Endothelial cell of coronary artery (primary cell): ENCODE results near the gene LILRA6. TPM values are rescaled to one million over a fixed set of nuclear protein-coding genes. Genes with fewer than 3 reads are reported as not detected.

Experiments
- total RNA-seq: library from RNA; depleted of rRNA; stranded (reverse); fragments of >200 nt; gene quantifications from 2 replicates; pipeline ENCODE4 v1.2.3, GENCODE V29; 2014

LILRA6 gene
- total RNA-seq, result not detected in 2 replicates

DNA sequence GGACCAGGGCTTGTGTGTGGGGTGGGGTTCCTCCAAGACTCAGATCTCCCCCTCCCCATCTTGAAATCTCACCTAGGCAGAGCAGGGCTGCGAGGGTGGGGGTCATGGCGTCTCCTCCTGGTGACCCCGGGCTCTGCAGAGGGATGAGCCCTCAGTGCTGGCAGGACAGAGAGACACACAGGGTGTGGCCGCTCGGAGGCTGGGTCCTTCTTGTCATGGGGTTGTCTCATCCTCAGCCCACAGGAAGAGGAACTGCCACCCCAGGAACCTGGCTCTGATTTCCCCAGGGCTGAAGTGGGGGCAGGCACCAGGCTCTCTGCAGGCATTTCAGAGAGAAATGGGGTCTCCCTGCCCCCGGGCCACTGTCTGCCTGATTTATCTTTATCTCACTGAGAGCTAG is at the start of gene LILRA6:
TSS of gene LILRA6 (minus strand) at position 145 of the 400 bp plus-strand sequence.

DNA sequence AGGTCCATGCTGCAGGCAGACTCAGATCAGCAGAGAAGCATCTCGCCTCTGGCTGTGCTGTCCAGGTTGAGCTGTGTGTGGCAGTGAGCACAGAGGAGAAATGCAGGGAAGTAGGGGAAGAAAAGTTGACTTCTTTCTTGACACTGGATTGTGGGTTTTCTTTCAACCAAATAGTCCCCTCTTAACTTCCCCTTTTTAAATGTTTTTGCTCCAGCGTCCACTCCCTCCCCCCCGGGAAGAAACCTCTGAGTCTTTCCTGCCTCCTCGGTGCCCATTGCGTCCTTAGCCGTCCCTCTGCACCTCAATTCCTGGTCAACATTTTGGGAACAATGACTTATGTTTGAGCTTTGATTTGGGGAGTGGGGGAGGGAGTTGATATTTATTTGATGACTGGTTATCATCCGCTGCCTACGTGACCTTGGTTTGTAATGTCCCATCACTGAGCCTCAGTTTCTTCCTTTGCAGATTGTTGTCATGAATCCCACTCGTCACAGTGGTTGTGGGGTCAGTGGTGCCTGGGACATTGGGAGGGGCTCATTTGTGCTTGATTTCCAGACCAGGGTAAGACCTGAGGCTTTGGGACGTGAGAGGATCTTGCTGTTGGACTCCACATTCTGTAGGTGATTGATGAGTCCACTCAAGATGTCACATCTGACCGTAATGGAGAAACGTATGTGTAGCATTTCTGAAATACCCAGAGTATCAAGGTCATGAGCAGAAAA is 38.6 kb upstream of the LILRA6 start, which contains the start of gene LILRB2:
TSS of gene LILRB2 (minus strand) at position 104 of the 722 bp plus-strand sequence. CDS start 614 bp downstream, outside the sequence.

DNA sequence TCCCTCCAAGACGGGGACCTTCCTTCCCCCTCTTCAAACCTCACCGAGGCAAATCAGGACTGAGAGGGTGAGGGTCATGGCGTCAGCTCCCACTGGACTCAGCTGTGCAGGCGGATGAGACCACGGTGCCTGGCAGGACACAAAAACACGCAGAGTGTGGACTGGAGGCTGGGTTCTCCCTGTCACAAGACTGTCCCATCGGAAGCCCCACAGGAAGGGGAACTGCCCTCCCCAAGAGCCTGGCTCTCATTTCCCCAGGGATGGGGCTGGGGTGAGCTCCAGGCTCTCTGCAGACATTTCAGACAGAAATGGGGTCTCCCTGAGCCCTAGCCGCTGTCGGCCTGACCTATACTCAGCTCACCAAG is 14.5 kb upstream of the LILRA6 start, which contains the start of gene LILRB5:
TSS of gene LILRB5 (minus strand) at position 158 of the 365 bp plus-strand sequence. CDS start at position 78, 80 bp downstream.

DNA sequence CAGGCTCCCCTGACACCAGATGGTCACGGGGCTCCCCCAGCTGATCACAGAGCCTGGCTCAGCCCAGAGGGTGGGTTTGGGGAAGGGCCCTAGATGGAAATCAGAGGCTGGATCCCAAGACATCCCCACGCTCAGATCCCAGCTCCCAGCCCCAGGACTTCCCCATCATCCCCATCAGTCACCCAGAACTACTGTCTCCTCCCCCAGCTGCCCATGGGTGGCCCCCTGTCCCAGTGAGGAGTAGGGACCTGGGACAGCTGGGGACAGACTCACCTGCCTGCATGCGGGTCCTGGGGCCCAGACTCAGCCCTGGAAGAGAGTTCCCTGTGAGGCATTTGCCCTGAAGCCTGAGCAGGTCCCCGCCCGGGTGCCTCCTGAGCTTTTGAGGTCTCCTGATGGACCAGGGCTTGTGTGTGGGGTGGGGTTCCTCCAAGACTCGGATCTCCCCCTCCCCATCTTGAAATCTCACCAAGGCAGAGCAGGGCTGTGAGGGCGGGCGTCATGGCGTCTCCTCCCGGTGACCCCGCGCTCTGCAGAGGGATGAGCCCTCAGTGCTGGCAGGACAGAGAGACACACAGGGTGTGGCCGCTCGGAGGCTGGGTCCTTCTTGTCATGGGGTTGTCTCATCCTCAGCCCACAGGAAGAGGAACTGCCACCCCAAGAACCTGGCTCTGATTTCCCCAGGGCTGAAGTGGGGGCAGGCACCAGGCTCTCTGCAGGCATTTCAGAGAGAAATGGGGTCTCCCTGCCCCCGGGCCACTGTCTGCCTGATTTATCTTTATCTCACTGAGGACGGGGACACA is 19.9 kb downstream of the LILRA6 start, which contains the start of gene LILRB3:
TSS of gene LILRB3 (minus strand) at position 534 of the 803 bp plus-strand sequence. CDS start at position 503, 31 bp downstream.

DNA sequence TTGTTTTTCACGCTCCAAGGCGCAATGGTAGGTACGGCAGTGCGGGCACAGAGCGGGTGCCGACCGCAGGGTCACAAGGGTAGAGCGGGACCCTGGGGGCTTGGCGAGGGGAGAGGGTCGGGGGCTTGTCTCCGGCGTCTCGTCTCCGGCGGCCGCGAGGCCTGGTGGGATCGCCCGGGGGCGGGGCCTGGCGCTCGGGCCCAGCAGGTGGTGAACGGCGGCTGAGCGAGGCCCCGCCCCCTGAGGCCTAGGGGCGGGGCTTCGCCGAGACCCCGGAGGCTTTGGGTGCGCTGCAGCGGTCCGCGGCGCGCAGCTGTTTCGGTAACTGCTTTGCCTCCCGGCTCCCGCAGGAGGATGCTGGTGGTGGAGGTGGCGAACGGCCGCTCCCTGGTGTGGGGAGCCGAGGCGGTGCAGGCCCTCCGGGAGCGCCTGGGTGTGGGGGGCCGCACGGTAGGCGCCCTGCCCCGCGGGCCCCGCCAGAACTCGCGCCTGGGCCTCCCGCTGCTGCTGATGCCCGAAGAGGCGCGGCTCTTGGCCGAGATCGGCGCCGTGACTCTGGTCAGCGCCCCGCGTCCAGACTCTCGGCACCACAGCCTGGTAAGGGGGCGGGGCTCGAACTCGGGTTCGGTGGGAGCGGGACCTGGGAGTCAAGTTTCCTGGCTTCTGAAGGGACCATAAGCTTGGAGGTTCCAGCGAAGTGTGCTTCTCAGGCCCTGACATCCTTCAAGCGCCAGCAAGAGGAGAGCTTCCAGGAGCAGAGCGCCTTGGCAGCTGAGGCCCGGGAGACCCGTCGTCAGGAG is 51.4 kb downstream of the LILRA6 start, which contains the start of gene TSEN34:
TSS of gene TSEN34 (plus strand) at position 298 of the 800 bp plus-strand sequence. CDS start at position 355, 57 bp downstream.

DNA sequence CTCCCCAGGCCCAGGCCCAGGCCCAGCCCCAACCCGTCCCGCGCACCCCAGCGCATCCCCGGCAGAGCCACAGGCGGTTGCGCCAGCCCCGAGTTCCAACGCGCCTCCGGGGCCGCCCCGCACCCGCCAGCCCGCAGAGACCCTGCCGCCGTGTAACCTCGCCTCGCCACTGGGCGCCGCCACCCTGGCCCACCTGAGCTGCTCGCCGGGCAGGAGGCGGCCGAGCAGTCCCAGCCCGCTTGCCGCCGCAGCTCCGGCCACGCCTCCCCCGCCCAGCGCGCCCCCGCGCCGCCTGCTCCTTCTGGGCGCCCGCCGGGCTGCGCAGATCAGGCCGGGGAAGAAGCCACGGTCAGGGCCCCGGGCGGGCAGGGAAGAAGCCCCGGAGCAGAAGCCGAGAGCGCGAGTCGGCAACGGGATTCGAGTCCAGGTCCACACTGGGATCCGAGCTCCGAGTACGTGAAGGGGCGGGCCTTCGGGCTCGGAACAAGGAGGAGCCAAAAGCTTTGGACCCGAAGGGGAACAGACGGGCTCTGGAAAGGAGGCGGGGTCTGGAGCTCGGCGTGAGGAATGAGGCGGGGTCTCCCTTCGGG is 53.4 kb downstream of the LILRA6 start, which contains the start of gene MBOAT7:
TSS of gene MBOAT7 (minus strand) at position 436 of the 590 bp plus-strand sequence. CDS start 1,072 bp downstream, outside the sequence.

Other genes with a start within 250 kb of the LILRA6 start
- gene VSTM1, start 178.9 kb downstream of the LILRA6 start, total RNA-seq, result not detected in 2 replicates
- gene TARM1, start 161.4 kb downstream of the LILRA6 start, total RNA-seq, result not detected in 2 replicates
- gene OSCAR, start 142.0 kb downstream of the LILRA6 start, total RNA-seq, result 0.19 TPM in 1 of 2 replicates, not detected in the other
- gene NDUFA3, start 139.9 kb downstream of the LILRA6 start, total RNA-seq, result 15.0 and 18.3 TPM in 2 replicates
- 23.1 and 28.9 TPM in 2 replicates for gene TFPT, start 127.1 kb downstream of the LILRA6 start, total RNA-seq
- 68.6 and 74.4 TPM in 2 replicates for gene PRPF31, start 127.0 kb downstream of the LILRA6 start, total RNA-seq
- gene CNOT3, start 105.0 kb downstream of the LILRA6 start, total RNA-seq, result 11.3 and 11.4 TPM in 2 replicates
- 6.9 and 7.9 TPM in 2 replicates for gene LENG1, start 83.1 kb downstream of the LILRA6 start, total RNA-seq
- gene TMC4, start 69.6 kb downstream of the LILRA6 start, total RNA-seq, result not detected in 2 replicates
- 38.2 and 50.6 TPM in 2 replicates for gene MBOAT7, start 53.2 kb downstream of the LILRA6 start, total RNA-seq
- 38.1 and 44.1 TPM in 2 replicates for gene TSEN34, start 51.5 kb downstream of the LILRA6 start, total RNA-seq
- 2,394 and 3,413 TPM in 2 replicates for gene RPS9, start 41.9 kb downstream of the LILRA6 start, total RNA-seq
- not detected in 2 replicates for gene LILRB3, start 19.8 kb downstream of the LILRA6 start, total RNA-seq
- not detected in 2 replicates for gene LILRB5, start 14.5 kb upstream of the LILRA6 start, total RNA-seq
- gene LILRB2, start 38.3 kb upstream of the LILRA6 start, total RNA-seq, result not detected in 2 replicates
- not detected in 2 replicates for gene LILRA5, start 70.4 kb upstream of the LILRA6 start, total RNA-seq
- not detected in 2 replicates for gene LILRA4, start 96.4 kb upstream of the LILRA6 start, total RNA-seq
- gene LAIR1, start 122.1 kb upstream of the LILRA6 start, total RNA-seq, result not detected in 2 replicates
- gene TTYH1, start 172.7 kb upstream of the LILRA6 start, total RNA-seq, result not detected in 2 replicates
- gene LENG8, start 206.4 kb upstream of the LILRA6 start, total RNA-seq, result 27.5 and 42.7 TPM in 2 replicates
- gene LENG9, start 221.0 kb upstream of the LILRA6 start, total RNA-seq, result 4.0 and 9.8 TPM in 2 replicates
- gene CDC42EP5, start 230.5 kb upstream of the LILRA6 start, total RNA-seq, result 34.8 and 39.1 TPM in 2 replicates